Caco-2 (cell line): ENCODE data around the gene AKNA. TPM values are rescaled to one million over a fixed set of nuclear protein-coding genes. Genes with fewer than 3 reads are reported as not detected.
A peak's percentile ranks its signal among the peaks of the same experiment; 100 is the strongest.

Experiments used
- BruUV-seq: library from RNA; stranded (reverse); fragments of 400-500 nt; replicated peaks from 2 replicates; lab custom pipeline; 2021; lab: Mats Ljungman, UMichigan
- CTCF ChIA-PET: fragments of 300-600 bp; sonication (Branson Sonifier 250); formaldehyde crosslinking; loops from one replicate; lab custom pipeline; 2022; ENCODE audit warnings: antibody characterized with exemption; lab: Charles Lee
- POLR2A ChIA-PET: fragments of 300-600 bp; sonication (Branson Sonifier 250); formaldehyde crosslinking; loops from one replicate; lab custom pipeline; 2022; ENCODE audit warnings: antibody characterized with exemption; lab: Charles Lee
- DNase-seq, 2 experiments: peaks; one replicate each; pipeline versions ENCODE4 v3.0.0 to v3.0.0-alpha.2; 2020 to 2022
- H3K27me3 ChIP-seq: replicated peaks from 2 replicates; pipeline ENCODE4 v1.6.0; 2011; ENCODE audit warnings: low read length; ENCODE audit not compliant: control insufficient read depth, insufficient read depth
- H3K36me3 ChIP-seq: 2 replicates; pipeline ENCODE4 v1.5.1; 2011; ENCODE audit warnings: low read length; ENCODE audit not compliant: control insufficient read depth, insufficient read depth
- H3K4me1 ChIP-seq: fragments of 250-450 bp; sonication (Bioruptor Pico); 2 replicates; pipeline ENCODE4 v1.5.1; 2020; ENCODE audit warnings: mild to moderate bottlenecking
- H3K4me3 ChIP-seq: 2 replicates; pipeline ENCODE4 v1.5.1; 2011; ENCODE audit warnings: low read depth, mild to moderate bottlenecking, control low read depth, low read length
- H3K9me3 ChIP-seq: fragments of 250-450 bp; sonication (Bioruptor Pico); 2 replicates; pipeline ENCODE4 v1.5.1; 2020; ENCODE audit warnings: mild to moderate bottlenecking, moderate library complexity
- H3K27ac Mint-ChIP-seq: one replicate; pipeline ENCODE4 v1.8.0; 2022; ENCODE audit warnings: mixed read lengths; ENCODE audit not compliant: unreplicated experiment
- H3K27me3 Mint-ChIP-seq: one replicate; pipeline ENCODE4 v1.8.0; 2022; ENCODE audit warnings: mixed read lengths; ENCODE audit not compliant: insufficient read depth, unreplicated experiment
- H3K36me3 Mint-ChIP-seq: one replicate; pipeline ENCODE4 v1.8.0; 2022; ENCODE audit warnings: mild to moderate bottlenecking, mixed read lengths; ENCODE audit not compliant: insufficient read depth, unreplicated experiment
- H3K4me1 Mint-ChIP-seq: one replicate; pipeline ENCODE4 v1.8.0; 2022; ENCODE audit warnings: low read depth, mixed read lengths; ENCODE audit not compliant: unreplicated experiment
- H3K4me3 Mint-ChIP-seq: one replicate; pipeline ENCODE4 v1.8.0; 2022; ENCODE audit warnings: mild to moderate bottlenecking, moderate library complexity, mixed read lengths; ENCODE audit not compliant: unreplicated experiment
- H3K9me3 Mint-ChIP-seq: one replicate; pipeline ENCODE4 v1.8.0; 2022; ENCODE audit warnings: mixed read lengths; ENCODE audit not compliant: unreplicated experiment
- intact Hi-C: fragments of 100-400 bp; cut with micrococcal nuclease; formaldehyde crosslinking; loops from one replicate; pipeline ENCODE4 v1.10.0; 2022; ENCODE audit not compliant: unreplicated experiment
- total RNA-seq: library from RNA; stranded (reverse); gene quantifications from 2 replicates; pipeline ENCODE4 v1.2.3, GENCODE V29; 2022
- TF ChIP-seq, protein P1 (sequence below), 2 experiments: fragments of 200-600 bp in 1 of 2; IDR thresholded peaks; 1 replicate in 1 of 2; 2 replicates in 1 of 2; pipeline versions ENCODE4 v1.5.1 to v1.8.0; 2011 to 2022; ENCODE audit warnings: antibody characterized with exemption in 1 of 2, control low read depth in 1 of 2, inconsistent platforms in 1 of 2, low read depth in 1 of 2, low read length in 1 of 2, mild to moderate bottlenecking in 1 of 2, moderate library complexity in 1 of 2; ENCODE audit not compliant: insufficient read depth in 1 of 2, severe bottlenecking in 1 of 2, unreplicated experiment in 1 of 2

Gene AKNA
- total RNA-seq, 1 experiment from 2014 or later = 57.8 TPM

GRCh38 chr9:114367772-114368569 lies 19.8 kb downstream of the AKNA start:
- ChIA-PET CTCF (no interaction called here), POLR2A (no interaction called here)
- Histone ChIP-seq H3K4me1 (peaks cover 13% of the 10 kb centered on the region), H3K4me3 (no peak overlapping the region), H3K36me3 (peaks cover 2% of the 10 kb centered on the region; the same call in 1 of the 2 replicates), H3K9me3 (no peaks in the 10 kb centered on the region), H3K27me3 (no peaks in the 10 kb centered on the region)
- Mint-ChIP-seq H3K27ac (no peak overlapping the region), H3K36me3 (peaks cover 11% of the 10 kb centered on the region), H3K4me1 (peaks cover 13% of the 10 kb centered on the region), H3K27me3 (no peaks in the 10 kb centered on the region), H3K9me3 (no peaks in the 10 kb centered on the region), H3K4me3 (no peak overlapping the region)
- intact Hi-C loops = no loop called here
- TF ChIP-seq, protein P1, sequence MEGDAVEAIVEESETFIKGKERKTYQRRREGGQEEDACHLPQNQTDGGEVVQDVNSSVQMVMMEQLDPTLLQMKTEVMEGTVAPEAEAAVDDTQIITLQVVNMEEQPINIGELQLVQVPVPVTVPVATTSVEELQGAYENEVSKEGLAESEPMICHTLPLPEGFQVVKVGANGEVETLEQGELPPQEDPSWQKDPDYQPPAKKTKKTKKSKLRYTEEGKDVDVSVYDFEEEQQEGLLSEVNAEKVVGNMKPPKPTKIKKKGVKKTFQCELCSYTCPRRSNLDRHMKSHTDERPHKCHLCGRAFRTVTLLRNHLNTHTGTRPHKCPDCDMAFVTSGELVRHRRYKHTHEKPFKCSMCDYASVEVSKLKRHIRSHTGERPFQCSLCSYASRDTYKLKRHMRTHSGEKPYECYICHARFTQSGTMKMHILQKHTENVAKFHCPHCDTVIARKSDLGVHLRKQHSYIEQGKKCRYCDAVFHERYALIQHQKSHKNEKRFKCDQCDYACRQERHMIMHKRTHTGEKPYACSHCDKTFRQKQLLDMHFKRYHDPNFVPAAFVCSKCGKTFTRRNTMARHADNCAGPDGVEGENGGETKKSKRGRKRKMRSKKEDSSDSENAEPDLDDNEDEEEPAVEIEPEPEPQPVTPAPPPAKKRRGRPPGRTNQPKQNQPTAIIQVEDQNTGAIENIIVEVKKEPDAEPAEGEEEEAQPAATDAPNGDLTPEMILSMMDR (IDR thresholded peaks at IDR 0.05; ENCODE audit: insufficient read depth in 1 of 2, low read depth in 1 of 2, low read length in 1 of 2, severe bottlenecking in 1 of 2, unreplicated experiment in 1 of 2) = no peak
- no TSS peak for BruUV-seq
- no peak for DNase-seq

GRCh38 chr9:114367366-114367765 lies 20.4 kb downstream of the AKNA start:
- intact Hi-C loops = no loop called here
- H3K36me3 Mint-ChIP-seq = peaks cover 11% of the 10 kb centered on the region
- POLR2A ChIA-PET = no interaction called here

DNA sequence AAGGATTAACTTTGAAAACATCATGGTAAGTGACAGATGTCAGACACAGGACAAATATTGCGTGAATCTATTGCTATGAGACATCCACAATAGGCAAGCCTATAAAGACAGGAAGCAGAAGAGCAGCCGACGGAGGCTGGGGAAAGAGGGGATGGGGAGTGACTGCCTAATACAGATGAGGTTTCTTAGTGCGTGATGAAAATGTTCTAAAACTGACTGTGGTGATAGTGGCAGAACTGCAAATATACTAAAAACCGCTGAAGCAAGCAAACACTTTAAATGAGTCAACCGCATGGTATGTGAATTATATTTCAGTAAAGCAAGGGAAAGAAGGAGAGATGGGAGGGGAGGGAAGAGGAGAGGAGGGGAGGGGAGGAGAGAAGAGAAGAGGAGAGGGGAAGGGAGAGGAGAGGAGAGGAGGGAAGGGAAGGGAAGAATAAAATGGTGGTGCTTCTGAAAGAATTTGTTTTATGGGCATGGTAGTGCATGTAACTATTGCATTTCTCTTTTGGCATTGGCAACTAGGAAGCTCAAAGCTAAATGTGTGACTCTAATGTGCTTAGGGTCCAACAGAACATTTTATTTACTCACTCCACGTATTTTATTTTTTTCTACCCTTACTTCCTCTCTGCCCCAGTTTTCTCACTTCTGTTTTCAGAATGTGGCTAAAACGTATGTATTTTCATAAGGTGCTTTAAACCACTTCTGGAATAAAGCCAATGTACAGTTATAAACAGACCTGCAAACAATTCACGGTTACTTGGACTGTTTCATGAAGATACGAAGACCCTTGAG lies 21.3 kb downstream of the AKNA start:
- Mint-ChIP-seq H3K9me3 (no peaks in the 10 kb centered on the region), H3K4me1 (peaks cover 13% of the 10 kb centered on the region), H3K27me3 (no peaks in the 10 kb centered on the region), H3K36me3 (peaks cover 11% of the 10 kb centered on the region), H3K4me3 (no peak overlapping the region), H3K27ac (peak overlapping the region; percentile 13)
- no TSS peak for BruUV-seq
- ChIA-PET CTCF (no interaction called here), POLR2A (no interaction called here)
- Histone ChIP-seq H3K9me3 (no peaks in the 10 kb centered on the region), H3K36me3 (peaks cover 2% of the 10 kb centered on the region; the same call in 1 of the 2 replicates), H3K4me3 (no peak overlapping the region), H3K27me3 (no peaks in the 10 kb centered on the region), H3K4me1 (peaks cover 13% of the 10 kb centered on the region)
- intact Hi-C loops = no loop called here
- TF ChIP-seq, protein P1 (IDR thresholded peaks at IDR 0.05; ENCODE audit: insufficient read depth in 1 of 2, low read depth in 1 of 2, low read length in 1 of 2, severe bottlenecking in 1 of 2, unreplicated experiment in 1 of 2) = no peak
- no peak for DNase-seq

More at GRCh38 chr9:114367366-114367765, 20.4 kb downstream of the AKNA start:
- no peak overlapping the region for H3K4me3 ChIP-seq
- DNase-seq = no peak
- CTCF ChIA-PET = no interaction called here
- peaks cover 13% of the 10 kb centered on the region for H3K4me1 Mint-ChIP-seq
- no peak overlapping the region for H3K4me3 Mint-ChIP-seq
- no peaks in the 10 kb centered on the region for H3K9me3 ChIP-seq
- no TSS peak for BruUV-seq
- no peaks in the 10 kb centered on the region for H3K27me3 ChIP-seq
- TF ChIP-seq, protein P1 (IDR thresholded peaks at IDR 0.05; ENCODE audit: insufficient read depth in 1 of 2, low read depth in 1 of 2, low read length in 1 of 2, severe bottlenecking in 1 of 2, unreplicated experiment in 1 of 2) = no peak
- H3K4me1 ChIP-seq = peaks cover 13% of the 10 kb centered on the region
- H3K27me3 Mint-ChIP-seq = no peaks in the 10 kb centered on the region
- no peaks in the 10 kb centered on the region for H3K9me3 Mint-ChIP-seq
- H3K27ac Mint-ChIP-seq = no peak overlapping the region
- H3K36me3 ChIP-seq = peaks cover 2% of the 10 kb centered on the region; the same call in 1 of the 2 replicates
